Astrocyte (in vitro differentiated cells and primary cell): ENCODE measurements around the gene DZANK1. TPM values are rescaled to one million over a fixed set of nuclear protein-coding genes. Genes with fewer than 3 reads are reported as not detected.

Experiments
- DNase-seq: peaks from one replicate; pipeline ENCODE4 v3.0.0-alpha.2; 2010; ENCODE audit warnings: low read depth
- FAIRE-seq: peaks from 2 replicates; lab custom pipeline; 2011; peaks lifted over from hg19 to GRCh38; lab: Jason Lieb, UNC
- H2AFZ ChIP-seq: 2 replicates; pipeline ENCODE4 v1.6.0; 2012; ENCODE audit warnings: low read depth, low read length, inconsistent platforms
- H3K27ac ChIP-seq: 2 replicates; pipeline ENCODE4 v1.5.1; 2011; ENCODE audit warnings: low read depth, low read length, inconsistent platforms
- H3K27me3 ChIP-seq: 2 replicates; pipeline ENCODE4 v1.6.0; 2011; ENCODE audit warnings: low read length, inconsistent platforms; ENCODE audit not compliant: insufficient read depth
- H3K36me3 ChIP-seq: 2 replicates; pipeline ENCODE4 v1.5.1; 2011; ENCODE audit warnings: low read length, inconsistent platforms; ENCODE audit not compliant: insufficient read depth
- H3K4me1 ChIP-seq: 2 replicates; pipeline ENCODE4 v1.5.1; 2011; ENCODE audit warnings: low read length, inconsistent platforms; ENCODE audit not compliant: insufficient read depth
- H3K4me2 ChIP-seq: 2 replicates; pipeline ENCODE4 v1.6.0; 2012; ENCODE audit warnings: low read length, inconsistent platforms
- H3K4me3 ChIP-seq: 2 replicates; pipeline ENCODE4 v1.5.1; 2011; ENCODE audit warnings: low read depth, mild to moderate bottlenecking, low read length, inconsistent platforms; ENCODE audit not compliant: insufficient read depth
- H3K79me2 ChIP-seq: 2 replicates; pipeline ENCODE4 v1.6.0; 2012; ENCODE audit warnings: mild to moderate bottlenecking, low read length, inconsistent platforms; ENCODE audit not compliant: insufficient read depth
- H3K9ac ChIP-seq: 2 replicates; pipeline ENCODE4 v1.6.0; 2012; ENCODE audit warnings: mild to moderate bottlenecking, low read length, inconsistent platforms
- H3K9me3 ChIP-seq: 2 replicates; pipeline ENCODE4 v1.5.1; 2012; ENCODE audit warnings: low read depth, mild to moderate bottlenecking, low read length, inconsistent platforms; ENCODE audit not compliant: insufficient read depth
- H4K20me1 ChIP-seq: 2 replicates; pipeline ENCODE4 v1.6.0; 2012; ENCODE audit warnings: low read length, inconsistent platforms; ENCODE audit not compliant: insufficient read depth
- H3K27ac Mint-ChIP-seq: one replicate; pipeline ENCODE4 v1.8.0; 2021; ENCODE audit warnings: mild to moderate bottlenecking, mixed read lengths; ENCODE audit not compliant: unreplicated experiment
- H3K27me3 Mint-ChIP-seq: one replicate; pipeline ENCODE4 v1.8.0; 2021; ENCODE audit warnings: low read depth, mixed read lengths; ENCODE audit not compliant: unreplicated experiment
- H3K36me3 Mint-ChIP-seq: one replicate; pipeline ENCODE4 v1.8.0; 2021; ENCODE audit warnings: low read depth, mixed read lengths; ENCODE audit not compliant: unreplicated experiment
- H3K4me1 Mint-ChIP-seq: one replicate; pipeline ENCODE4 v1.8.0; 2021; ENCODE audit warnings: low read depth, mixed read lengths; ENCODE audit not compliant: unreplicated experiment
- H3K4me3 Mint-ChIP-seq: one replicate; pipeline ENCODE4 v1.8.0; 2021; ENCODE audit warnings: mild to moderate bottlenecking, moderate library complexity, mixed read lengths; ENCODE audit not compliant: unreplicated experiment
- H3K9me3 Mint-ChIP-seq: one replicate; pipeline ENCODE4 v1.8.0; 2021; ENCODE audit warnings: mild to moderate bottlenecking, mixed read lengths; ENCODE audit not compliant: unreplicated experiment
- EZH2 ChIP-seq: IDR thresholded peaks from 2 replicates; pipeline ENCODE4 v1.6.1; 2012; ENCODE audit warnings: mild to moderate bottlenecking, low read length, inconsistent platforms; ENCODE audit not compliant: insufficient read depth
- total RNA-seq: library from RNA; stranded (reverse); gene quantifications from 2 replicates; pipeline ENCODE4 v1.2.1, GENCODE V29; 2021
- TF ChIP-seq, protein P1 (sequence below): IDR thresholded peaks from 2 replicates; pipeline ENCODE4 v1.5.1; 2011; ENCODE audit warnings: low read depth, mild to moderate bottlenecking, inconsistent platforms, low read length, moderate library complexity; ENCODE audit not compliant: insufficient read depth

DZANK1 gene
- total RNA-seq, 1 donor from 2014 or later, result 3.0 TPM

DNA sequence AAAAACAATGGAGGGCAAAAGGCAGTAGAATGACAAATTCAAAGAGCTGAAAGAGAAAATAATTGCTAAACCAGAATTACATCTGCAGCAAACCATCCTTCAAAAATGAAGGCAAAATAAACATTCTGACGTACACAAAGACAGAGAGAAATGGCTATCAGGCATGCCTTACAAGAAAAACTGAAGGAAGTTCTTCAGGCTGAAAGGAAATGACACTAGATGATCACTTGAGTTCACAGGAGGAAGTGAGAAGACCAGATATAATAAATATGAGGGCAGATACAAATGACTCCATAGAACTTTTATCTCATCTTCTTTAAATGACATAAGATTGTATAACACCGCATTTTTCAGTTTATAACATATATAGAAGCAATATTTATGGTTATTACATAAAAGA, 30.0 kb downstream of the DZANK1 start:
- no peaks in the 10 kb centered on the region for H3K9me3 Mint-ChIP-seq
- H2AFZ ChIP-seq, result no peak overlapping the region
- H3K27me3 ChIP-seq, result no peaks in the 10 kb centered on the region
- no peak overlapping the region for H3K4me3 Mint-ChIP-seq
- H4K20me1 ChIP-seq, result no peaks in the 10 kb centered on the region
- H3K79me2 ChIP-seq, result no peaks in the 10 kb centered on the region
- H3K27ac ChIP-seq, result no peak overlapping the region
- TF ChIP-seq, protein P1, sequence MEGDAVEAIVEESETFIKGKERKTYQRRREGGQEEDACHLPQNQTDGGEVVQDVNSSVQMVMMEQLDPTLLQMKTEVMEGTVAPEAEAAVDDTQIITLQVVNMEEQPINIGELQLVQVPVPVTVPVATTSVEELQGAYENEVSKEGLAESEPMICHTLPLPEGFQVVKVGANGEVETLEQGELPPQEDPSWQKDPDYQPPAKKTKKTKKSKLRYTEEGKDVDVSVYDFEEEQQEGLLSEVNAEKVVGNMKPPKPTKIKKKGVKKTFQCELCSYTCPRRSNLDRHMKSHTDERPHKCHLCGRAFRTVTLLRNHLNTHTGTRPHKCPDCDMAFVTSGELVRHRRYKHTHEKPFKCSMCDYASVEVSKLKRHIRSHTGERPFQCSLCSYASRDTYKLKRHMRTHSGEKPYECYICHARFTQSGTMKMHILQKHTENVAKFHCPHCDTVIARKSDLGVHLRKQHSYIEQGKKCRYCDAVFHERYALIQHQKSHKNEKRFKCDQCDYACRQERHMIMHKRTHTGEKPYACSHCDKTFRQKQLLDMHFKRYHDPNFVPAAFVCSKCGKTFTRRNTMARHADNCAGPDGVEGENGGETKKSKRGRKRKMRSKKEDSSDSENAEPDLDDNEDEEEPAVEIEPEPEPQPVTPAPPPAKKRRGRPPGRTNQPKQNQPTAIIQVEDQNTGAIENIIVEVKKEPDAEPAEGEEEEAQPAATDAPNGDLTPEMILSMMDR, result no peak
- no peak for TF ChIP-seq EZH2
- no peaks in the 10 kb centered on the region for H3K36me3 ChIP-seq
- no peaks in the 10 kb centered on the region for H3K9me3 ChIP-seq
- no peaks in the 10 kb centered on the region for H3K27me3 Mint-ChIP-seq
- no peaks in the 10 kb centered on the region for H3K4me1 ChIP-seq
- H3K27ac Mint-ChIP-seq, result no peak overlapping the region
- H3K4me2 ChIP-seq, result no peak overlapping the region
- no peak overlapping the region for H3K9ac ChIP-seq
- DNase-seq (no peak), FAIRE-seq (no peak)
- H3K4me3 ChIP-seq, result no peak overlapping the region
- H3K36me3 Mint-ChIP-seq, result no peaks in the 10 kb centered on the region
- no peaks in the 10 kb centered on the region for H3K4me1 Mint-ChIP-seq

DNA sequence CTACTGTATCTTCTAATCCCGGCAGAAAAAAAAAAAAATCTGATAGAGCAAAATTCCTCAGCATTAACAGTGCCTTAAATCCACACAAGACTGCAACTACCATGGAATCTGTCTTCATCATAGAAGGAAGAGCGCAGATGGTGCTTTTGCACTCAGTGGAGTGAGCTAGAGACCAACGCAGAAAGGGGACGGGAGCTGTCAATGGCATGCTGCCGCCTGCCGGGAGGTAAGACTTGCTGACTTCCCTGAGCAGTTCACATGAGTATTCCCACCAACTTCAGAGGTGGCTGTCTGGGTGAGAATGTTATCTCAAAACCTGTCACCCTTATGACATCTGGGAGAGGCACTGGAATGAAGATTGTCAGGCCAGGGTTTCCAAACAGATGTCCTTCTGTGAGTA, 35.6 kb downstream of the DZANK1 start:
- H3K9me3 ChIP-seq, result no peaks in the 10 kb centered on the region
- no peak overlapping the region for H3K4me2 ChIP-seq
- H3K9me3 Mint-ChIP-seq, result no peaks in the 10 kb centered on the region
- no peak for TF ChIP-seq EZH2
- TF ChIP-seq, protein P1, result no peak
- H3K27ac Mint-ChIP-seq, result no peak overlapping the region
- no peak for FAIRE-seq
- no peak overlapping the region for H2AFZ ChIP-seq
- H3K27me3 ChIP-seq, result no peaks in the 10 kb centered on the region
- no peak overlapping the region for H3K27ac ChIP-seq
- no peak for DNase-seq
- H3K4me3 ChIP-seq, result no peak overlapping the region
- no peaks in the 10 kb centered on the region for H3K4me1 ChIP-seq
- no peaks in the 10 kb centered on the region for H3K27me3 Mint-ChIP-seq
- no peak overlapping the region for H3K4me3 Mint-ChIP-seq
- H3K79me2 ChIP-seq, result no peaks in the 10 kb centered on the region
- no peaks in the 10 kb centered on the region for H3K36me3 Mint-ChIP-seq
- no peaks in the 10 kb centered on the region for H3K4me1 Mint-ChIP-seq
- no peaks in the 10 kb centered on the region for H4K20me1 ChIP-seq
- H3K36me3 ChIP-seq, result peaks cover 1% of the 10 kb centered on the region
- H3K9ac ChIP-seq, result no peak overlapping the region

DNA sequence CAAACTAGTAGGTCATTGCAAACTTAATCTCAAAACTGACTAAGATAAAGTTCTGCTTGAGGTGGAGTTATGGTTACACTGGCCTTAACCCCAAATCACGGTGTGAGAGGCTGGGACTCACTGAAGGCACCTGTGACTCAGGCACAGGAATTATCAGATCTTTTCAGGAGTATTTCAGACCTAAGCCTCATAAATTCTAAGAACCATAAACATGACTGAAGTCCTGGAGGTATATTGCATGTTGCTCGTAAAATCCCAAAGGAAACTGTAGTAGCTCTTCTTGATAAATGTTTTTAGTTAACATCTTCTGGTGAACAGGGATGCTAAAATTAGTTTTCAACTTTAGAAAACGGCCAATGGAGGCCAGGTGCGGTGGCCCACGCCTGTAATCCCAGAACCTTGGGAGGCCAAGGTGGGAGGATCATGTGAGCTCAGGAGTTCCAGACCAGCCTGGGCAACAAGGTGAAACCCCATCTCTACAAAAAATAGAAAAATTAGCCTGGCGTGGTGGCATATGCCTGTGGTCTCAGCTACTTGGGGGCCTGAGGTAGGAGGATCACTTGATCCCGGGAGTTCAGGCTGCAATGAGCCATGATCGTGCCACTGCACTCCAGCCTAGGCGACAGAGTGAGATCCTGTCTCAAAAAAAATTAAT, 36.5 kb downstream of the DZANK1 start:
- no peaks in the 10 kb centered on the region for H3K4me1 ChIP-seq
- DNase-seq (no peak), FAIRE-seq (no peak)
- TF ChIP-seq, protein P1, result no peak
- no peak for TF ChIP-seq EZH2
- no peaks in the 10 kb centered on the region for H3K27me3 ChIP-seq
- Mint-ChIP-seq H3K36me3 (no peaks in the 10 kb centered on the region), H3K4me3 (no peak overlapping the region), H3K27ac (no peak overlapping the region), H3K9me3 (no peaks in the 10 kb centered on the region), H3K4me1 (no peaks in the 10 kb centered on the region), H3K27me3 (no peaks in the 10 kb centered on the region)
- no peak overlapping the region for H2AFZ ChIP-seq
- peaks cover 2% of the 10 kb centered on the region for H3K36me3 ChIP-seq
- H3K4me2 ChIP-seq, result no peak overlapping the region
- no peaks in the 10 kb centered on the region for H4K20me1 ChIP-seq
- H3K79me2 ChIP-seq, result no peaks in the 10 kb centered on the region
- no peak overlapping the region for H3K9ac ChIP-seq
- H3K4me3 ChIP-seq, result no peak overlapping the region
- H3K9me3 ChIP-seq, result no peaks in the 10 kb centered on the region
- H3K27ac ChIP-seq, result no peak overlapping the region
